GM18507 (cell line): ENCODE results near the gene BBS2.
"Not testable (repeated sequence)": the region's sequence is repeated elsewhere in the genome, so short reads cannot be mapped to it uniquely, and the experiment has no call there.

Source experiments
- DNase-seq: peaks from one replicate; pipeline ENCODE4 v3.0.0; 2011; ENCODE audit warnings: low read depth; ENCODE audit not compliant: insufficient read length; ENCODE audit errors: extremely low spot score
- FAIRE-seq: peaks from 2 replicates; lab custom pipeline; 2011; peaks lifted over from hg19 to GRCh38; lab: Jason Lieb, UNC

Gene BBS2

DNA sequence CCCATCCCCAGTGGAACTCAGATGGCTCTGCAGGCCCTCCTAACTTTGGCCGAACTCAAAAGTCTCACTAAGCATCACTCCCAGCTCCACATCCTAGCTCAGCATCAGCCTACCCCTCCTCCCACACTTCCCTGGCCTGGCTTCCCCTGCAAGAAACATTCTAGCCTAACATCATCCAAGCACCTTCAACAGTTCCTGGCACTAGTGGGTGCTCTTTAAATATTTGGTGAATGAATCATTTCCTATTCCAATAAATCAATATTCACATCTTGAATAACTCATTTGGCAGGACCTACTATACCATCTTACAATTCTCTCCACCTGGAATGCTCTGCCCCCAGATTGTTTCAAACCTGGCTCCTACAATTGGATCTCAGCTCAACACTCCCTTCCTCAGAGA lies 11.0 kb upstream of the BBS2 start:
- DNase-seq, result no peak
- FAIRE-seq, result no peak

DNA sequence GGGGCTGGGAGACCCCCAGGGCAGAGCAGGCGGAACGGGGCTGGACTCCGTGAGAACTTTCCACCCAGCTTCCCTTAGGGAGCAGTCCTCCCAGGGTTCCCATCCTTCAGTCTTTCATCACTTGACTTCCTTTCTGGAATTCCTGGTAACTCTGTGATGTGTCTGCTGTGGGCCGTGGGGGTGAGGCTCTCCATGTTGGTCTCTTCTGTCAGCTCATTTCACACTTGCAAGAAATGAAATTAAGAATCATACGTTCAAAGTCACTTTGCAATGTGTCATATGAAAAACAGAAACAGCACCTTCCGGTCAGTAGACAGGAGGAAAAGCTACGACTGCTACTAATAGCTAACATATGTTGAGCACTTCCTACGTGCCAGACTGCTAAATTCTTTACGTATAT lies 5.4 kb upstream of the BBS2 start:
- FAIRE-seq (no peak), DNase-seq (no peak)

DNA sequence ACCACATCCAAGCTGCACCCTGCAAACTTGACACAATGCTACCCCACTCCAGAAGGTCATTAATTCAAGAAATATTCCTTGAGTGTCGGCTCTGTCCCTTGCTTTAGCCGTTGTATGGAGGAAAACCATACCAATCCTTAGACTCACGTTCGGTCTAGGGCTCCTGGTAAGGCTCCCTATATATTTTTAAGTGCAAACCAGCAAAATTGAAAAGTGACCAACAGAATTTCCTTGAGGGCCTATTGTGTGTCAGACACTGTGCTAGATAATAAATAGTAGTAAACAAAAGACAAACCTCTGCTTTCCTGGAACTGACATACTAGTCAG lies 390 bp upstream of the BBS2 start:
- no peak for DNase-seq
- FAIRE-seq, result no peak

DNA sequence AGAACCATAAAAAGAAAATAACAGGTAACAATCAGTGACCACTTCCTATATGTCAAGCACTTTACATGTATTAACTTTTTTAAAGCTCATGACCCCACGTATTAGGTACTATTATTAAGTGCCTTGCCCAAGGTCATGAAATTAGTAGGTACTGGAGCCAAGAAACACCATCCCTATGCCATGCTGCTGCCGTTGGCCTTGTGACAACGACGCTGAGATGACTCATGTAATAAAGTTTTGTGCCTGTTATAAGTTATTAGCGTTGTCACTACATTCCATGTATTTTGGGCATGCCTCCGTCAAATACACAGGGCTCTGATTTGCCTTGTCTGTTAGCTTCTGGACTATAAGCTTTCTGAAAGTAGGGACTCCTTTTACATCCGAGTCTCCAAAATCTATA lies 1.4 kb downstream of the BBS2 start:
- FAIRE-seq, result no peak
- DNase-seq, result no peak

DNA sequence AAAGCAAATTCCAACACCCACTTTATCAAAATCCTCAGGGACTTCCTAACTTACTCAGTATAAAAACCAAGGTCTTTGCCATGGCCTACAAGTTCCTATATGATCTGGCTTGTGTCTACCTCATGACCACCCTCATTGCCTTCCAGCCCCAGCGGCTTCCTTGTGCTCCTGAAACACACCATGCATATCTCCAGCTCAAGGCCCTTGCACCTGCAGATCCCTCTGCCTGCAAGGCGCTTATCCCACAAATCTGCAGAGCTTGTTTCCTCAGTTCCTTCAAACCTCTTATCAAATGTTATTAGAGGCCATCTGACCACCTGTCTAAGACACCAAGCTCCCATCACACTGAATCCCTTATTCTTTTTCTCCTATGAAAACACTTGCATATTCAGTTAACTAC lies 2.6 kb downstream of the BBS2 start:
- no peak for FAIRE-seq
- DNase-seq, result no peak

DNA sequence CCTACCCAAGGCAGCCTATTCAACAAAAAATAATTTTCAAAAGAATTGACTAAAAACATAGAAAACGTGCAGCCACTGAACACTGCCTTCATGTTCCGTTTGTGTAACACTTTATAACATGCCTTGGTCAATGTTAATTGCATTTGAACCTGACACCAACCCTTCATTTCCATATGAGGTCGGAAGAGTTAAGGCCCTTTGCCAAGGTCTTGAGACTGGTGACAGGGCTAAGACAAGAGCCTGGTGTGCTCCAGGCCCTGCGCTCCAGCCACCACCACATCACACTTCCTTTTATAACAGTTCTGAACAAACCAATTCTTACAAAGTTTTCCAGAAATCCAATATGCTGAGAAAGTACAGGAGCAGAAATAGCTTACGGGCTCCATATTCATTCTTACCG lies 4.2 kb downstream of the BBS2 start:
- no peak for DNase-seq
- FAIRE-seq, result no peak

DNA sequence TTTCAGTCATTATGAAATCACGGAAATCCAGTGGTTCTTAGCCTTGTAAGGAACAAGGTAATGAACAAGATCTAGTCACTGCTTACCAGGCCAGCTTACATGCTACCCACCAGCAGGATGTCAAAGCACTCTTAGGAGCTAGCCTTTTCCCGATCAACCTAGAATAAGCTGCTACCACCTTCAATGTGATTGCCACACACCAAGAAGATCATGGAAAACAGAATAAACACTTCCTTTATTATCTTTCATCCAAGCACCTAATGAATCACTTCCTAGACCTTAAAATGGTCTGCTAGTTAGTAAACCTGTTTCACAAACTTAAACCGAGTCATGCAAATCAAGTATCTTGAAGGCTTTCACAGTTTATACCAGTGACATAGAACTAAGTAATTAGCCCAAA lies 5.0 kb downstream of the BBS2 start:
- DNase-seq (no peak), FAIRE-seq (no peak)

DNA sequence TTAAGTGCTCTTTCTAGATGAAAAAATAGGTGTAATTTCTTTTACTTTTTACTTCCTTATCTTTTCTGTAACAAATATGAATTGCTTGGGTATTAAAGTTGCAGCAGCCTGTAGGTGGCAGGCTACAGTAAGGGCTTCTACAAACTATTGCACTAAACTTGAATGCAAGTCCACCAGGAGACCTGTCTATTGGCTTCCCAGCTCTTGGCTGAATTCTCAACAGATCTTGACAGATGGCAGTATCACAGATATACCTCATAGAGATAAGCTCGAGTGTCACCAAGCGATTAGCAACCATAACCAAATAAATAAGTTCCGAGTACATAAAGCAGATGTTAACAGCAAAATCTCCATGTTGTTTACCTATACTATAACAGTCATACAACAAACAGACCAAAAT lies 5.9 kb downstream of the BBS2 start:
- peak; percentile 60 for FAIRE-seq
- no peak for DNase-seq

DNA sequence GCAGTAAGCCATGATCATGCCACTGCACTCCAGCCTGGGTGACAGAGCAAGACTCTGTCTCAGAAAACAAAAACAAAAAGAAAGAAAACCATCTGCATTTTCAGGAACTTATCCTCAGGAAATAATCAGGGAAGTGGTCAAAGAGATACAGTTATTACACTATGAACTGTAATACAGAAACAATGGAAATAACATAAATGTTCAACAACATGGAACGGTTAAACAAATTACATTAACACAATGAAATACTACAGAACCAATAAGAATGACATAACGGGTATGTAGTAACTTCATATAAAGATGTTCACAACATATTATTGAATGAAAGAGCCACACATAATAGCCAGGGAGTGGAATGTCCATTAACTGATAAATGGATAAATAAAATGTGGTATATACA lies 6.7 kb downstream of the BBS2 start:
- no peak for FAIRE-seq

DNA sequence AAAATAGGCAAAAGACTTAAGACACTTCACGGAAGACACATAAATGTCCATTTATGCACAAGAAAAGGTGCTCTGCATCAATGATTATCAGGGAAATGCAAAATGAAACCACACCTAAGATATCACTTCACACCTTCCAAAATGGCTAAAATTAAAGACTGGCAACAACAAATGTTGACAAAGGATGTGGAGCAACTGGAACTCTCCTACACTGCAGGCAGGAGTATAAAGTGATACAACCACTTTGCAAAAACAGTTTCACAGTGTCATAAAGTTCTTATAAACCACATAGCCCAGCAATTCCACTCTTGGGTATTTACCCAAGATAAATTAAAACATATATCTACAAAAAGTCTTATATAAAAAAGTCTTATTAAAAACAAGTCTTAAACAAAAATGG lies 7.8 kb downstream of the BBS2 start:
- no peak for FAIRE-seq
- no peak for DNase-seq

More for the DNA sequence above, 6.7 kb downstream of the BBS2 start:
- no peak for DNase-seq

DNA sequence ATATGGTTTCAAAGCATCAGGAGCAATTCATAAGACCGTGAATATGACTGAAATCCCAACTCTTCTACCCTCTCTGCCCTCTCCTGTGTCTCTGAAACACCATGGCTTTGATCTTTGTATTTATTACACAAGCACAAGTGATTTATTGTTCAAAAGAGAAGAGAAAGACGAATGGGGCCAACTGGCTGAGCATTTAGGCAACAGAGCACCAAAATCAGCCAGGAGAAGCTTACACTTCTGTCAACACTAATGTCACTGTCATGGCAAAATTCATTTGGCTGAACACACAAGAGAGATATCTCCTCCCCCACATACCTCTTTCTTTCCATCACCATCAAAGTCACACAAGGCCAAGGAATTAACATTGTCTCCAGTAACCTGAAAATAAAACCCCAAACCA lies 9.3 kb downstream of the BBS2 start:
- FAIRE-seq (no peak), DNase-seq (no peak)

DNA sequence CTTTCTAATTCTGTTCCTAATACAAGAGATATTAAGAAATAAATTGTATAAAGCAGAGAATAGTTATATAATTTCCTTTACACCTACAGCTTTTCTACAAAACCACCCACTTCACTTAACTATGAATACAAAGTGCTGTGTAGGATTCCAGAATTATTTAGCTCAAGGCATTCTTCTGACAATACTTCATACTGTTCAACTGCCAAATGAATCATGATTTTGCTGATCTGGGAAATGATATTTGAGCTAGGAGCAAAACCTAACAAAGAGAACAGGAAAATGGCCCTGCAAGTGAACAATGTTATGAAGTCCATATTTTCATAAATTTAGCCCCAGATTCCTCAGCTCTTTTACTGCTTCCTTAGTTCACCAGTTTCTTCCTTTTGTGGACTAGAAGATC lies 12.9 kb downstream of the BBS2 start:
- DNase-seq (no peak), FAIRE-seq (no peak)

DNA sequence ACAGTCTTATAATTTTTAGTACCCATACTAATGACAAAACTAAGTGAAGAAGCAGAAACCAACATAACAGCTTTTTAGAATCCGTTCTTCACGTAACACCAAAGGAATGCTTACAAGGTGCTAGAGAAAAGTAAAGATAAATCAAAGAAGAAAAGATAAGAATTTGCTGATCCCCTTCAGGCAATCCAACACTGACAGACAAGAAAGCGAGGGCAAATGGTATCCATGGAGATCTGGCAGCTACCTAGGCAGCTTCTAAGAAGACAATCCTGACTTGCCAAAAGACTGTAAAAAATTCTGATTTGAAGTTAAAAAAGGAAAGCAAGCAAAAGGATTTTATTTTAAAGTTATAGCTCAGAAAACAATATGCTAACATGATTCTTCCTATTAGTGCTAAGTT lies 14.6 kb downstream of the BBS2 start:
- no peak for FAIRE-seq
- no peak for DNase-seq

DNA sequence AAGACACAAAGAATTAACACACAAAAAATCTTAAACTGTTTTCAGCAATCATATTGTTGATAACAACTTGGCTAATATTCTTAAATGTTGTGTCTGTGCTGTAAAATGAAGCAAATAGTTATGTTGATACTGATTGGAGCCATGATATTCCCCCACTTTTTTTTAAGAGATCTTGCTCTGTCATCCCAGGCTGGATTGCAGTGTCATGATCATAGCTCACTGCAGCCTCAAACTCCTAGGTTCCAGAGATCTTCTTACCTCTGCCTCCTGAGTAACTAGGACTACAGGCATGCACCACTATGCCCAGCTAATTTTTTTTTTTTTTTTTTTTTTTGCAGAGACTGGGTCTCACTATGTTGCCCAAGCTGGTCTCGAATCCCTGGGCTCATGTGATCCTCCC lies 26.0 kb downstream of the BBS2 start:
- DNase-seq (no peak), FAIRE-seq (no peak)

DNA sequence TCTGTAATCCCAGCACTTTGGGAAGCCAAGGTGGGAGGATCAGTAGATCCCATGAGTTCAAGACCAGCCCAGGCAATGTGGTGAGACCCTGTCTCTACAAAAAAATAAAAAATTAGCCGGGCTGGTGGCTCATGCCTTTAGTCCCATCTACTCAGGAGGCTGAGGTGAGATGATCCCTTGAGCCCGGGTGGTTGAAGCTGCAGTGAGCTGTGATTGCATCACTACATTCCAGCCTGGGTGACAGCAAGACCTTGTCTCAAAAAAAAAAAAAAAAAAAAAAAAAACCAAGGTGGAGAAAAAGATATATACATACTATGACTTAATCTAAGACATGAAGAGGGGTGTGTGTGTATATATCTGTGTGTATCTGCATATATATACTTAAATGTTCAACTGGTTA lies 26.7 kb downstream of the BBS2 start:
- FAIRE-seq (no peak), DNase-seq (no peak)

DNA sequence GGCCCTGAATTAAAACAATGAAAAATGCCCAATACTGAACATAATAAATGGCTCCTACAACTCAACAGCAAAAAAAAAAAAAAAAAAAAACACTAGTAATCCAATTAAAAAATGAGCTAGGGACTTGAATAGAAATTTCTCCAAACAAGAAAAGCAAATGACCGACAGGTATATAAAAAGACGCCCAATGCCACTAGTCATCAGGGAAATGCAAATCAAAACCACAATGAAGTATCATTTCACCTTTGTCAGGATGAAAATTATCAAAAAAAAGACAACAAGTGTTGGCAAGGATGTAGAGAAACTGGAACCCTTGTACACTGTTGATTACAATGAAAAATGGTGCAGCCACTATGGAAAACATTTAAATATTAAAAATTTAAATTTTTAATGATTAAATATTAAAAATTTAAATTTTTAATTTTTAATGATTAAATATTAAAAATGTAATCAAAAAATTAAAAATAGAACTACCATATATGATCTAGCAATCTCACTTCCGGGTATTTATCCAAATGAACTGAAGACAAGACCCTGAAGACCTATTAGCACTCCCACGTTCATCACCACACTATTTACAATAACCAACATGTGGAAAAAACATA lies 28.1 kb downstream of the BBS2 start:
- no peak for DNase-seq
- peak; percentile 26 for FAIRE-seq

DNA sequence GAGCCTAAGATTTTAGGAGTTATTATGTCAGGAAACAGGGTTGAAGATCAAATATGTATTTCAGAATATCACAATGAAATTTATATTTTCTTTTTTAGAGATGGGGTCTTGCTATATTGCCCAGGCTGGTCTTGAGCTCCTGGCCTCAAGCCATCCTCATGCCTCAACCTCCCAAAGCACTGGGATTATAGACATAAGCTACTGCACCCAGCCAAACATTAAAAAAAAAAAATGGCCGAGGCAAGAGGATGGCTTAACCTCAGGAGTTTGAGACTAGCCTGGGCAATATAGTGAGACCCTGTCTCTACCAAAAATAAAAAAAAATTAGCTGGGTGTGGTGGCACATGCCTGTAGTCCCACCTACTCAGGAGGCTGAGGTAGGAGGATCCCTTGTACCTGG lies 31.0 kb downstream of the BBS2 start:
- FAIRE-seq, result not testable (repeated sequence)

DNA sequence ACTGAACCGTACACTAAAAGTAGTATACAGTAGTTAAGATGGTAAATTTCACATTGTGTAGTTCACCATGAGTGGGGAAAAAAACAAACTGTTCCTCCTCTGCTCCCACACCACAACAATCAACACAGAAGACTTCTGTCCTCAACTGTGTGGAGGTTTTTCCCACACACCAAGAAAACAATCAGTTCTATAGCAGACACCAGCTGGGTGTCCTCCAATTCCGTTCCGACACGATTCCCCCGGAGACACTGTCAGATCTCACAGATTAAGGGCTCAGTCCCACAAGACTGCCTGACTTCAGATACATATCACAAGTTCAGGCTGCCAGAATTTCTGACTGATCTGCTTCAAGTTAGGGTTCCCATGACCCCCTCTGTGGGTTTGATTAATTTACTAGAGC lies 31.8 kb downstream of the BBS2 start:
- FAIRE-seq, result no peak
- no peak for DNase-seq

More for the DNA sequence above, 31.0 kb downstream of the BBS2 start:
- DNase-seq, result not testable (repeated sequence)

DNA sequence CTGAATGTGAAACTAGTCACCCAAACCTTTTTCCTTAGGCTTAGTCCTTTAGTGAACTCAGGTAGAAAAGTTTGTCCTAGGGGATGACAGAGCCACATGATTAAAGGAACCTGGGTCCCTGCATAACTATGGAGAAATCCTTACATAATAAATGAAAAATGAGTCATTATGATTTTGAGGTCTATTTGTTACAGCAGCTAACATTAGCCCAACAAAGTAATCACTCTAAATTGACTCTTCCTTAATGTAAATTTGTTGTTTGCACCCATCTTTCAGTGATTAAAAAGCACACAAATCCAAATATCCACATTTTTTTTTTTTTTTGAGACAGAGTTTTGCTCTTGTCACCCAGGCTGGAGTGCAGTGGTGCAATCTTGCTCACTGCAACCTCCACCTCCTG lies 36.4 kb downstream of the BBS2 start:
- no peak for FAIRE-seq
- DNase-seq, result no peak

DNA sequence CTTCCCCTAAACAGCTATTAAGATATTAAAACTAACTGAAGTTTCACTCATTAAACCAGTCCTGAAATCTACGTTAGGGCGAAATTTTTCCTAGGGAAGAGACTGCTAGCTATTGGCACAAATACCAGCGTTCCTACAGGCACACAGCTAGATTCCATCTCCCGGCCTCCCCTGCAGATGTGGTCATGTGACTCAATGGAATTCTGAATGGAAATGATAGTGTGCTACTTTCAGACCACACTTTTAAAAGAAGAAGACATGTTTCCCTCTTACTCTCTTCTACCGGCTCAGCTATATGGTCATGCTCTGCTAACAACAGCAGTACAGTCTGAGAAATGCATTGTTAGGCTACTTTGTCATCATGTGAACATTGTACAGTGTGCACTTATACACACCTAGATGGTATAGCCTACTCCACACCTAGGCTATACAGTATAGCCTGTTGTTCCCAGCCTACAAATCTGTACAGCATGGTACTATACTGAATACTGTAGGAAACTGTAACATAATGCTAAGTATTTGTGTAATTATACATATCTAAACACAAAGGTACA lies 37.1 kb downstream of the BBS2 start:
- FAIRE-seq (no peak), DNase-seq (no peak)

DNA sequence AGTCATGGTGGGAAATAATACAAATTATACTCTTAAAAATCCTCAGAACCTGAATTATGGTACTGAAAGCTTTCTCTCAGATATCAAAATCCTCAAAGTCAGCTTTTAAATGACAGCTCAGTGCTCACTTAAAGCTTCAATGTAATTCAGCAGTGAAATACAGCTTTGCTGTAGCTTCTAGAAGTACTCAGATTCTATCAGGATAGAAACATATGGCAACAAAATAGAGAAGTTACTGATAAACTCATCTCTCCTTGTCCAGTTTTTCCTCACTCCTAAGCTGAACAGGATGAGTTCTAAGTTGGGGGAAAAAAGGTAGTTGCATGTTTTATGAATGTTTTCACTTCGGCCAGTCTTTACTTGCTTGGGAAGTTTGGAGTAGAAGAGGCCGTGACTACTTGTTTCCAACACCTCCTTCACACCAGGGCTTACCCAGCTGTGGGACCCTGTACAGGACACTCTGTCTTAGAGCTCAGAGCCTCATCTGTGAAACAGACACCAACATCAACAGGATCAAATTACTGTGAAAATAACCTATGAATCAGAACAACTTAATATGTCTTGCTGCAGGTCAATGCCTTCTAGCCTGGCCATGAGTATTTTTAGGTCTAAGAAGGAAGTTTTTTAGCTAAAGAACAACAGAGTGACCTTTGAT lies 38.2 kb downstream of the BBS2 start:
- no peak for DNase-seq
- no peak for FAIRE-seq
